Measurements from ENCODE around the gene EBF4. TPM values are rescaled to one million over a fixed set of nuclear protein-coding genes. Genes with fewer than 3 reads are reported as not detected.
A peak's percentile ranks its signal among the peaks of the same experiment; 100 is the strongest.
"Not testable (repeated sequence)": the region's sequence is repeated elsewhere in the genome, so short reads cannot be mapped to it uniquely, and the experiment has no call there.

The EBF4 gene
- total RNA-seq, 1 experiment from 2014 or later = not detected

GRCh38 chr20:2680046-2680445, 12.5 kb upstream of the EBF4 start:
- DNase-seq (ENCODE audit: unreplicated experiment) = no peak
- intact Hi-C loops (cut with micrococcal nuclease) = no loop called here
- ChIA-PET POLR2A (no interaction called here), CTCF (no interaction called here)
- BruUV-seq (replicated peaks) = no TSS peak
- no peaks in the 10 kb centered on the region for H3K4me1 Mint-ChIP-seq (ENCODE audit: insufficient read depth, unreplicated experiment)
- H3K4me3 Mint-ChIP-seq (ENCODE audit: unreplicated experiment) = no peak overlapping the region
- no peak for TF ChIP-seq CTCF (IDR thresholded peaks at IDR 0.05; ENCODE audit: unreplicated experiment)
- H3K27me3 Mint-ChIP-seq (ENCODE audit: insufficient read depth, unreplicated experiment) = peaks cover 39% of the 10 kb centered on the region
- no peak overlapping the region for H3K27ac Mint-ChIP-seq (ENCODE audit: low read depth, unreplicated experiment)
- no peaks in the 10 kb centered on the region for H3K36me3 Mint-ChIP-seq (ENCODE audit: insufficient read depth, unreplicated experiment)
- peaks cover 9% of the 10 kb centered on the region for H3K9me3 Mint-ChIP-seq (ENCODE audit: unreplicated experiment)

GRCh38 chr20:2682040-2682439, 10.5 kb upstream of the EBF4 start:
- not testable (repeated sequence) for BruUV-seq (replicated peaks)
- H3K27me3 Mint-ChIP-seq (ENCODE audit: insufficient read depth, unreplicated experiment) = peaks cover 39% of the 10 kb centered on the region

GRCh38 chr20:2684817-2685216, 7.8 kb upstream of the EBF4 start:
- DNase-seq (ENCODE audit: unreplicated experiment); H3K9me3 Mint-ChIP-seq (ENCODE audit: unreplicated experiment); H3K4me1 Mint-ChIP-seq (ENCODE audit: insufficient read depth, unreplicated experiment); H3K36me3 Mint-ChIP-seq (ENCODE audit: insufficient read depth, unreplicated experiment); intact Hi-C loops (cut with micrococcal nuclease); H3K4me3 Mint-ChIP-seq (ENCODE audit: unreplicated experiment); POLR2A ChIA-PET; H3K27ac Mint-ChIP-seq (ENCODE audit: low read depth, unreplicated experiment); BruUV-seq (replicated peaks): not testable (repeated sequence)
- H3K27me3 Mint-ChIP-seq (ENCODE audit: insufficient read depth, unreplicated experiment) = peaks cover 48% of the 10 kb centered on the region
- CTCF ChIA-PET = interaction anchor here (0.6 kb wide), 2 partner anchors 159 to 160 kb away, joined by 3 read pairs; no protein-coding TSS in a partner anchor

More at GRCh38 chr20:2682040-2682439, 10.5 kb upstream of the EBF4 start:
- CTCF ChIA-PET; DNase-seq (ENCODE audit: unreplicated experiment); H3K27ac Mint-ChIP-seq (ENCODE audit: low read depth, unreplicated experiment); H3K36me3 Mint-ChIP-seq (ENCODE audit: insufficient read depth, unreplicated experiment); intact Hi-C loops (cut with micrococcal nuclease); H3K4me1 Mint-ChIP-seq (ENCODE audit: insufficient read depth, unreplicated experiment); H3K4me3 Mint-ChIP-seq (ENCODE audit: unreplicated experiment); H3K9me3 Mint-ChIP-seq (ENCODE audit: unreplicated experiment); POLR2A ChIA-PET: not testable (repeated sequence)

- peaks cover 8% of the 10 kb centered on the region for H3K4me1 Mint-ChIP-seq (ENCODE audit: insufficient read depth, unreplicated experiment)
- no peak overlapping the region for H3K27ac Mint-ChIP-seq (ENCODE audit: low read depth, unreplicated experiment)
- ChIA-PET POLR2A (no interaction called here), CTCF (no interaction called here)
- no peak for TF ChIP-seq CTCF (IDR thresholded peaks at IDR 0.05; ENCODE audit: unreplicated experiment)
- DNase-seq (ENCODE audit: unreplicated experiment) = no peak
- no peaks in the 10 kb centered on the region for H3K36me3 Mint-ChIP-seq (ENCODE audit: insufficient read depth, unreplicated experiment)
- peaks cover 48% of the 10 kb centered on the region for H3K27me3 Mint-ChIP-seq (ENCODE audit: insufficient read depth, unreplicated experiment)
- BruUV-seq (replicated peaks) = no TSS peak
- no peak overlapping the region for H3K4me3 Mint-ChIP-seq (ENCODE audit: unreplicated experiment)
- H3K9me3 Mint-ChIP-seq (ENCODE audit: unreplicated experiment) = no peaks in the 10 kb centered on the region
- intact Hi-C loops (cut with micrococcal nuclease) = no loop called here
Measured at GRCh38 chr20:2687514-2687913, 5.1 kb upstream of the EBF4 start.

- Mint-ChIP-seq H3K36me3 (ENCODE audit: insufficient read depth, unreplicated experiment) (no peaks in the 10 kb centered on the region), H3K27ac (ENCODE audit: low read depth, unreplicated experiment) (no peak overlapping the region), H3K9me3 (ENCODE audit: unreplicated experiment) (no peaks in the 10 kb centered on the region), H3K4me3 (ENCODE audit: unreplicated experiment) (no peak overlapping the region), H3K27me3 (ENCODE audit: insufficient read depth, unreplicated experiment) (peaks cover 44% of the 10 kb centered on the region), H3K4me1 (ENCODE audit: insufficient read depth, unreplicated experiment) (peaks cover 8% of the 10 kb centered on the region)
- peak; percentile 16 for TF ChIP-seq CTCF (IDR thresholded peaks at IDR 0.05; ENCODE audit: unreplicated experiment)
- intact Hi-C loops (cut with micrococcal nuclease) = no loop called here
- POLR2A ChIA-PET = no interaction called here
- CTCF ChIA-PET = interaction anchor here (0.6 to 1.4 kb wide), 5 partner anchors 21 to 329 kb away, joined by 3 read pairs; no protein-coding TSS in a partner anchor
- no peak for DNase-seq (ENCODE audit: unreplicated experiment)
- BruUV-seq (replicated peaks) = no TSS peak
Measured at GRCh38 chr20:2688041-2688591, 4.5 kb upstream of the EBF4 start.

Data from MCF 10A (cell line).